ENCODE measurements around the gene GATA6. TPM values are rescaled to one million over a fixed set of nuclear protein-coding genes. Genes with fewer than 3 reads are reported as not detected.
"Not testable (repeated sequence)": the region's sequence is repeated elsewhere in the genome, so short reads cannot be mapped to it uniquely, and the experiment has no call there.

GATA6 gene
- total RNA-seq, 8 experiments from 2014 or later: 0.05 to 2.1 (median 0.24) TPM; not detected in 1

DNA sequence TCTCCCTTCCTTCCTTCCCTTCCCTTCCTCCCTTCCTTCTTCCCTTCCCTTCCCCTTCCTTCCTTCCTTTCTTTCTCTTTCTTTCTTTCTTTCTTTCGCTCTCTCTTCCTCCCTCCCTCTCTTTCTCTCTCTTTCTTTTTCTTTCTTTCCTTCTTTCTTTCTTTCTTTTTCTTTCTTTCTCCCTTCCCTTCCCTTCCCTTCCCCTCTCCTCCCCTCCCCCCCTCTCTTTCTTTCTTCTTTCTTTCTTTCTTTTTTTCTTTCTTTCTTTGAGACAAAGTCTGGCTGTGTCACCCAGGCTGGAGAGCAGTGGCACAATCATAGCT lies 34.8 kb downstream of the GATA6 start:
- ATAC-seq (replicated peaks in 6 of 8): no peak
- WGBS, 10 experiments: 3 to 90% (median 67%) methylated on average over 1 of the region's 1 CpG; no CpG with 5 or more reads in 7 of the 10 experiments
- no peak overlapping the region for H3K27ac ChIP-seq
- no peaks in the 10 kb centered on the region for H3K4me1 ChIP-seq (replicated peaks in 1 of 2)
- in situ Hi-C loops (cut with MboI; ENCODE audit: low pct_unique_long_range_greater_than_20kb in 2 of 9, low sequenced_read_pairs in 9 of 9, unreplicated experiment in 9 of 9): no loop called here
- H3K4me3 ChIP-seq: no peak overlapping the region

DNA sequence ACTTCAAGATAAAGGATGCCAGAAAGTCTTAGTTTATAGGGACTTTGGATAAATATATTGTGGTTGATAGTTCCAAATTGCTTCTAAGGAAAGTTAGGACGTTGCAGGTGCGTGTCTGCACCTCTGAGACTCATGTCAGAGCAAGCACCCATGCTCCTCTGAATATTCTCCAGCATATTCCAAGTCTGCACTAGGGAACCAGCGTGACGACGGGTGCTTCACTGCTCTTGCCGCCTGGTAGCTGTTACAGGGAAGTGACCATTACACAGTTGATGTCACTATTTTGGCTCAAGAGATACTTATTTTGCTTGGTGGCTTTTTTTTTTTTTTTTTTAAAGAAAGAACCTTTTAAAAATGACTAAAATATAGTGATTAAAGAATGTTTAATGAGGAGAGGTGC lies 35.6 kb downstream of the GATA6 start:
- in situ Hi-C loops (cut with MboI; ENCODE audit: low pct_unique_long_range_greater_than_20kb in 2 of 9, low sequenced_read_pairs in 9 of 9, unreplicated experiment in 9 of 9): no loop called here
- H3K27ac ChIP-seq: no peak overlapping the region
- WGBS, 10 experiments: 0 to 95% (median 88%) methylated on average over 1 to 5 of the region's 6 CpGs; no CpG with 5 or more reads in 2 of the 10 experiments
- no peak for ATAC-seq (replicated peaks in 6 of 8)
- H3K4me3 ChIP-seq: no peak overlapping the region
- no peaks in the 10 kb centered on the region for H3K4me1 ChIP-seq (replicated peaks in 1 of 2)

DNA sequence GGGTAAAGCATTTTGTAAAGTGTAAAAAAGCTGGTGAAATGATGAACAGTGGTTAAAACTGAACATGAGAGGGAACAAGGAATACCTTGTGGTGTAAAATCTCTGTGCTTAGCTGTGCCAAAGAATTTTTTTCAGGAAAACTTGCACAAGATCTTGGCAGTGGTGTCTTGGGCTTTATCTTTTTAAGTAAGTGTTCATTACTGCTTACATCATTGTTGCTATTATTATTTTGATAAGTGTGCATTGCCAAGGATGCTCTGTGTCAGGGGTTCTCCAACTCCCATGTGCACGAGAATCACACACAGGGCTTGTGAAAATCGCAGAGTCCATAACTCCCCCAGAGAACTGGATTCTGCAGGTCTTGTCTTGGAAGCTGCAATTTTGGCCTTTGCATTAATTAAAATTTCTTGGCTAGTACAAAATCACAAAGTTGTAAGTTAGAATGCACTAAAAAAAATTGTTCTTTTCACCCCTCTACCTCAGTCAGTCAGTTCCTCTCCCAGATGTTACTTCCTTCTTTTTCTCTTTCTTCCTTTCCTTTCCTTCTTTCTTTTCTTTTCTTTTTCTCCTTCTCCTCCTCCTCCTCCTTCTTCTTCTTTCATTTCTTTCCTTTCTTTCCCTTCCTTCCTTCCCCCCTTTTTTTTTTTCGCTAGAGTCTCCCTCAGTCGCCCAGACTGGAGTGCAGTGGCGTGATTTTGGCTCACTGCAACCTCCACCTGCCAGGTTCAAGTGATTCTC lies 37.8 kb downstream of the GATA6 start:
- no peak overlapping the region for H3K27ac ChIP-seq
- 14 to 95% (median 77%) methylated on average over 1 to 5 of the region's 5 CpGs for WGBS, 10 experiments
- in situ Hi-C loops (cut with MboI; ENCODE audit: low pct_unique_long_range_greater_than_20kb in 2 of 9, low sequenced_read_pairs in 9 of 9, unreplicated experiment in 9 of 9): no loop called here
- H3K4me1 ChIP-seq (replicated peaks in 1 of 2): no peaks in the 10 kb centered on the region
- no peak for ATAC-seq (replicated peaks in 6 of 8)
- H3K4me3 ChIP-seq: no peak overlapping the region

DNA sequence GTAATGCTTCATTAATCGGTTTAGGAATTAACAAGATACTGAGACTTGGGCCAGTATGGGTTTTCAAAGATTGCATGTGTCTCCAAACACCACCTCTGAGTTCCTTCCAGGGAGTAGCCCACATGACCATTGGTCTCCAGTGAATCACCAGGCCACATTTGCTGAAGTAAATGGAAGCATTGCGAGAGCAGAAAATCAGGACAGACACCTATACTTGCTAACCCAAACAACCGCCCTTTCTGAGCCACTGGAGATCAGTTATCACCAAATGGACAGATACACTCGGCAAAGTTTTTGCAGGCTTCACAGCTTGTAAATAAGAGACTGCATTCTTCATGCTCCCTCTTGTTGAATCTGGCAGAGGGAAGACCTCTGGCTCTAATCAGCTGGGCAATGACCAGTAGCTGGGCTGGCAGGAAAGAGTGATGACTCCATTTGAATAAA lies 40.9 kb downstream of the GATA6 start:
- H3K4me3 ChIP-seq: no peak overlapping the region
- no peak overlapping the region for H3K27ac ChIP-seq
- peak in 2 of 8 experiments; percentile 32 to 35 for ATAC-seq (replicated peaks in 6 of 8)
- in situ Hi-C loops (cut with MboI; ENCODE audit: low pct_unique_long_range_greater_than_20kb in 2 of 9, low sequenced_read_pairs in 9 of 9, unreplicated experiment in 9 of 9): no loop called here
- no peaks in the 10 kb centered on the region for H3K4me1 ChIP-seq (replicated peaks in 1 of 2)
- 0 to 100% (median 71%) methylated on average over 1 to 4 of the region's 4 CpGs; no CpG with 5 or more reads in 2 of the 10 experiments for WGBS, 10 experiments

DNA sequence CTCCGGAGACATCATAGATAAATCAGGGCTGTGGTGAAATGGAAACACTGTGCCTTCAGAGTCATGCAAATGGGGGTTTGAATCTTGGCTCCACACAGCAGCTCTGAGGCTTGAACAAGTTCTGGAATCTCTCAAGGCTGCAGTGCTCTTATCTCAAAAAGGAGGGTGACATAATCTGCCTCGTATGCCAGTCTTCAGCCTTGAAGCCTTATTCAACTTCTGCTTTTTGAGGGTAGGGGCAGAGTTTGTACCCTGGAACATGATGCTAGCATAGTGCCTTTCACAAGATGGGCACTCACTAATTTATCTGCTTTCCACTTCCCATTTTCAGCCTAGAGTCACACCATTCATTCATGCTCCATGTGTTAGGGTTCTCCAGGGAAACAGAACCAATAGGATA lies 42.3 kb downstream of the GATA6 start:
- H3K4me1 ChIP-seq (replicated peaks in 1 of 2): no peaks in the 10 kb centered on the region
- in situ Hi-C loops (cut with MboI; ENCODE audit: low pct_unique_long_range_greater_than_20kb in 2 of 9, low sequenced_read_pairs in 9 of 9, unreplicated experiment in 9 of 9): no loop called here
- ATAC-seq (replicated peaks in 6 of 8): no peak
- H3K4me3 ChIP-seq: no peak overlapping the region
- WGBS, 10 experiments: 50 to 100% (median 73%) methylated on average over 1 to 2 of the region's 2 CpGs; no CpG with 5 or more reads in 4 of the 10 experiments
- no peak overlapping the region for H3K27ac ChIP-seq

DNA sequence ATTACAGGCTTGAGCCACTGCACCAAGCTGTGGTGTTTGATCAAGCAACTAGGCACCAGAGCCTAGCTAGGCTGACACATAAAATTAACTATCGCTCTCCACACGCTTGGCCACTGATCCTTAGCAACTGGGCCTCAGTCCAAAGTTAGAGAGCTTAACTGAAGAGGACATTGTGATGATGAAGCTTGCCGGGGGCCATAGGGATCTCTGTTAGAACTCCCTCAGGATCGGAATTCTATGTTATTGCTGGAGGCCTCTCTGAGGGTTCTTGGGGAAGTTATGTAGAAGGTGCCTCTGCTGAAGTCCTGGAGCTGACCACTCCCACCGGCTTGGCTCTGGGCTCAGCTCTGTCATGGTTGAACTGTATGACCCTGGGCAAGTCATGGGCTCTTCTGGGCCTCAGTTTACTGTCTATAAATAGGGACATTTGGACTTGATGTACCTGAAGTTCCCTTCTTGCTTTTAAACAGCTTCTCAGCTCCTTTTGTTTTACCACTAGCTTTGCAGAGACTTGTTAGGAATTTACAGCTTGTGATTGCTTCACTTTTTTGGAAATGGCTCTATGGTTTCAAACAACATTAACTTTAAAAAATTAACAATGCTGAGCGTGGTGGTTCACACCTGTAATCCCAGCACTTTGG lies 44.1 kb downstream of the GATA6 start:
- Histone ChIP-seq H3K4me1 (replicated peaks in 1 of 2) (no peaks in the 10 kb centered on the region), H3K4me3 (no peak overlapping the region), H3K27ac (no peak overlapping the region)
- peak in 1 of 8 experiments; percentile 95 for ATAC-seq (replicated peaks in 6 of 8)
- in situ Hi-C loops (cut with MboI; ENCODE audit: low pct_unique_long_range_greater_than_20kb in 2 of 9, low sequenced_read_pairs in 9 of 9, unreplicated experiment in 9 of 9): no loop called here
- WGBS, 10 experiments: 47 to 100% (median 85%) methylated on average over 2 to 5 of the region's 6 CpGs; no CpG with 5 or more reads in 2 of the 10 experiments

DNA sequence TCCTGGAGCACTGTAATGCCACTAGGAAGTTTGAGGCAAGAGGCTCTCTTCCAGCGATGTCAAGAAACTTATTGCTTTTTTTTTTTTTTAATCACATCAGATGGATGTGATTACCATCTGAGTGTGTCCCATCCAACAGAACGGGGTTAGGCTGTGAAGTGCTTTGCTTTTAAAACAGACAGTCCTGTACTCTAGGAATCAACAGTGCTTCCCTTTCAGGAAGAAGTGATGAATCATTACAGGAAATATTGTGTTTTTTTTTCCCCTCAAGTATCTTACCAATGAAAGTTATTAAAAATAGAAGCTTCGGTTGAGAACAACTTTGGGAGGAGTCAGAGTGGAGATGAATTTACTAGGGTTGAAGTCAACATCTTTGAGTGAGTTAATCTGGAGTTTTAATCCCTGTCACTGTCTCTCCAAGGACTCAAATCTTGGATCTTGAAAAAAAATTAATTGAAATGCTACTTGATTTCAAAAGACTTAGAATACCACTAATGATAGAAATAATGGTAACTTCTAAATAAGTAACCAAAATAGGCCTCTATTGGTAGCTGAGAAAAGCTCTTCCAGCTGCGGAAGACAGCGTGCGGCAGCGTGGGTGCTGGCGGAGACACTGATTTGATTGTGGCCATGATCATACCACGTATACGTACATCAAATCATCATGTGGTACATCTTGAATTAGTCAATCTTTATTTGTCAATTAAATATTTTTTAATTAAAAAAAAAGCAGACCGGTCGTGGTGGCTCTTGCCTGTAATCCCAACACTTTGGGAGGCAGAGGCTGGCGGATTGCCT lies 45.5 kb downstream of the GATA6 start:
- no peaks in the 10 kb centered on the region for H3K4me1 ChIP-seq (replicated peaks in 1 of 2)
- no peak overlapping the region for H3K4me3 ChIP-seq
- H3K27ac ChIP-seq: no peak overlapping the region
- WGBS, 10 experiments: 56 to 100% (median 85%) methylated on average over 1 to 11 of the region's 13 CpGs
- in situ Hi-C loops (cut with MboI; ENCODE audit: low pct_unique_long_range_greater_than_20kb in 2 of 9, low sequenced_read_pairs in 9 of 9, unreplicated experiment in 9 of 9): no loop called here
- peak in 2 of 8 experiments; percentile 31 to 41 for ATAC-seq (replicated peaks in 6 of 8)

DNA sequence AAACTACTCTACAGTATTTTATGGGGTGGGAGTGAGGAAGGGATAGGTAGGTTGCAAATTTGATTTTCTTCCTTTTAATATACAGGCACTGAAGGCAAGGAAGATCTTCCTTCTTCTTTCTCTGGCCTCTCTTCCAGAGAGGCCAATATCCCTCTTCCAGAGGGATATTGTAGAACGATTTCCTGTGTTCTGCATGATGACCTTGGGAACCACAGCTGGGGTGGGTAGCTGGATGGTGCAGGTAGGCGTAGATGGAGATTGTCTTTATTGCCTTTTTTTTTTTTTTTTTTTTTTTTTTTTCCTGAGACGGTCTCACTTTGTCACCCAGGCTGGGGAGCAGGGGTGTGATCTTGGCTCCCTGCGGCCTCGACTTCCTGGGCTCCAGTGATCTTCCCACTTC lies 49.4 kb downstream of the GATA6 start:
- 0 to 100% (median 33%) methylated on average over 1 to 4 of the region's 5 CpGs; no CpG with 5 or more reads in 4 of the 10 experiments for WGBS, 10 experiments
- in situ Hi-C loops (cut with MboI; ENCODE audit: low pct_unique_long_range_greater_than_20kb in 2 of 9, low sequenced_read_pairs in 9 of 9, unreplicated experiment in 9 of 9): no loop called here
- Histone ChIP-seq H3K4me3 (no peak overlapping the region), H3K4me1 (replicated peaks in 1 of 2) (no peaks in the 10 kb centered on the region), H3K27ac (no peak overlapping the region)
- ATAC-seq (replicated peaks in 6 of 8): no peak

DNA sequence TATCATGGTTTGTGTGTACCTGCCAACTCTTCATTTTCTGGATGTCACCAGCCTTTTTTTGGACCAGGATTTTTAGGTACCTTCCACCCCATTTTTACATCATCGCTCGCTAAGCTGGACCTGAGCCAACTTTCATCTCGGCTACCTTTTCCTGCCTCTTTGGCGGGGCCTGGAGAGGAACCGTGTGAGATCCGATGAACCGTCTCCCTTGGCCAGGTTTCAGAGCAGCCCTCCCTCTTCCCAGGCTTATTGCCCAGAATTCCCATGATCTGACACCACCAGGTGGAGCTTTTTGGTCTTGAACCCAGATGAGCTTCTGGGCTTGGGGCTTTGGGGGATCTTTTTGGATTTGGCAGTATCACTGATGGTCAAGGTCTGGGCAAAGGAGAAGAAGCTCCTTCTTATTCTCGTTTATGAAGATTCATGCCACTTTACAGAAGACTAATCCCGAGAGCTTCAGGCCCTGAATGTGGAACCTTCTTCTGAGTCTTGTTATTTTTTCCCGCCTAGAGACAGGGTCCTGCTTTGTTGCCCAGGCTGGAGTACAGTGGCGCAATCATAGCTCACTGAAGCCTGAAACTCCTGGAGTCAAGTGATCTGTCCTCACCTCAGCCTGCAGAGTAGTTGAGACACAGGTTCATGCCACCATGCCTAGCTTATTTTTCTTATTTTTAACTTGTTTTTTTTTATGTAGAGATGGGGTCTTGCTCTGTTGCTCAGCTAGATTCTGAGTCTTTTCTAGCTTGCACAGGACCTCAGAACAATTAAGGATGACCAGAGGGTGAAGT lies 50.4 kb downstream of the GATA6 start:
- in situ Hi-C loops (cut with MboI; ENCODE audit: low pct_unique_long_range_greater_than_20kb in 2 of 9, low sequenced_read_pairs in 9 of 9, unreplicated experiment in 9 of 9): no loop called here

DNA sequence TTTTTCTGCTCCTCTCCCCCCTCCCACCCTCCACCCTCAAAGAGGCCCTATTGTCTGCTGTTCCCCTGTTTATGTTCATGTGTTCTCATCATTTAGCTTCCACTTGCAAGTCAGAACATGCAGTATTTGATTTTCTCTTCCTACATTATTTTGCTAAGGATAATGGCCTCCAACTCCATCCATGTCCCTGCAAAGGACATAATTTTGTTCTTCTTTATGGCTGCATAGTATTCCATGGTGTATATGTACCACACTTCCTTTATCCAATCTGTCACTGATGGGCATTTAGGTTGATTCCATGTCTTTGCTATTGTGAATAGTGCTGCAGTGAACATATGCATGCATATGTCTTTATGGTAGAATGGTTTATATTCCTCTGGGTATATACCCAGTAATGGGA lies 51.2 kb downstream of the GATA6 start:
- H3K27ac ChIP-seq; ATAC-seq (replicated peaks in 6 of 8); in situ Hi-C loops (cut with MboI; ENCODE audit: low pct_unique_long_range_greater_than_20kb in 2 of 9, low sequenced_read_pairs in 9 of 9, unreplicated experiment in 9 of 9); H3K4me3 ChIP-seq; H3K4me1 ChIP-seq (replicated peaks in 1 of 2): not testable (repeated sequence)

More for the DNA sequence above, 50.4 kb downstream of the GATA6 start:
- 10 to 100% (median 88%) methylated on average over 1 to 10 of the region's 11 CpGs for WGBS, 10 experiments
- no peak overlapping the region for H3K27ac ChIP-seq
- H3K4me1 ChIP-seq (replicated peaks in 1 of 2): no peaks in the 10 kb centered on the region
- H3K4me3 ChIP-seq: no peak overlapping the region
- no peak for ATAC-seq (replicated peaks in 6 of 8)

DNA sequence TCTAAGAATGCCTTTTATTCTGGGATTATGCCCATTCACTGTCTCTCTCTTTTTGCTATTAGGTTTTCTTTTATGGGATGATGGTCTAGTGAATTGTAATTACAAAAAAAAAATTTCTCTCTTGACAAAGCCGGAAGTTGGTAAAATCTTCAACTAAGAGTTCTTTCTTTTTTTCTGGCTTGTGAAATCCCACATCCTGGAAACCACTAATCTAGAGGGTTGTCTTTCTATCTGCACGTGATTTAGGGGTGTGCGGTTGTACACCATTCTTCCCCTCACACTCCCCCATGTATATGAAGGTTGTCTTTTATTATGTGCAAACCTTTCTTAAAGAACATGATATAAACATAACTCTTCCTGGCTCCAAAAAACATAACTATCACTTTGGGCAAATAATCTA lies 52.0 kb downstream of the GATA6 start:
- in situ Hi-C loops (cut with MboI; ENCODE audit: low pct_unique_long_range_greater_than_20kb in 2 of 9, low sequenced_read_pairs in 9 of 9, unreplicated experiment in 9 of 9): no loop called here
- no peak for ATAC-seq (replicated peaks in 6 of 8)
- 56 to 100% (median 80%) methylated on average over 1 to 3 of the region's 3 CpGs; no CpG with 5 or more reads in 1 of the 10 experiments for WGBS, 10 experiments
- no peak overlapping the region for H3K27ac ChIP-seq
- H3K4me3 ChIP-seq: no peak overlapping the region
- no peaks in the 10 kb centered on the region for H3K4me1 ChIP-seq (replicated peaks in 1 of 2)

DNA sequence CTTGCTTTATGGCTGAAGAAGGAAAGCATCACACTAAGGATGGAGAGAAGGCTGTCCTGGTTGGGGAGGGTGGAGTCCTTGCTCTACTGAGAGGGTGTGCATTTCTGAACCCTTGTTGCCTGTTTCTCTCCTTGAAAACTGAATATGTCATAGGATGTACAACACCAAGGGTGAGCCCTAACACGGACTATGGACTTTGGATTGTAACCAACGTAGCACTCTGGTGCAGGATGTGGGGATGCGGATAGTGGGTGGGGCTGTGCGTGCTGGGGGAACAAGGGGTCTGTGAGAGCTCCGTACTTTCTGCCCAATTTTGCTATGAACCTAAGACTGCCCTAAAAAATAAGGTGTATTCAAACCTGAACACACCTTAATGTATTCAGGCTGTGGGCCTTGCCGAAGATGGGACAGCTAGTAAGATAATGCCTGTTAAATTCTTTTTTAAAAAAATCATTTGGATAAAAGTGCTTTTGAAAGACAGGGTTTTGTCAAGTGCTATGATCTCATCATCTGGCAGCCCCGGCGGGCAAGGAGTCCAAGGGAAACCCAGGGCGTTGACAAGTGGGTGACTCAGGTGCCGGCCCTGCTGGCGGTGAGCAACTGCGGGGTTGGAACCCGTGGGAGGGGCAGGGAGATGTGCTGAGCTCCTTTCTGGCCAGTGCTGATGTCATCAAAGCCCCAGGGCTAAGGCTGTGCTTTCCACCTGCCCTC lies 54.0 kb downstream of the GATA6 start:
- in situ Hi-C loops (cut with MboI; ENCODE audit: low pct_unique_long_range_greater_than_20kb in 2 of 9, low sequenced_read_pairs in 9 of 9, unreplicated experiment in 9 of 9): no loop called here
- Histone ChIP-seq H3K4me3 (no peak overlapping the region), H3K4me1 (replicated peaks in 1 of 2) (no peaks in the 10 kb centered on the region), H3K27ac (no peak overlapping the region)
- ATAC-seq (replicated peaks in 6 of 8): peak; percentile 66 to 100 (median 98)
- 0 to 66% (median 38%) methylated on average over 1 to 7 of the region's 13 CpGs; no CpG with 5 or more reads in 3 of the 10 experiments for WGBS, 10 experiments

All from motor neuron (in vitro differentiated cells).